ENCODE results near the gene USP25. TPM values are rescaled to one million over a fixed set of nuclear protein-coding genes. Genes with fewer than 3 reads are reported as not detected.

USP25 gene
- polyA plus RNA-seq, 1 donor (not counting 4 experiments of a cell fraction or from before 2014, with no cell fraction given): 17.8 TPM

DNA sequence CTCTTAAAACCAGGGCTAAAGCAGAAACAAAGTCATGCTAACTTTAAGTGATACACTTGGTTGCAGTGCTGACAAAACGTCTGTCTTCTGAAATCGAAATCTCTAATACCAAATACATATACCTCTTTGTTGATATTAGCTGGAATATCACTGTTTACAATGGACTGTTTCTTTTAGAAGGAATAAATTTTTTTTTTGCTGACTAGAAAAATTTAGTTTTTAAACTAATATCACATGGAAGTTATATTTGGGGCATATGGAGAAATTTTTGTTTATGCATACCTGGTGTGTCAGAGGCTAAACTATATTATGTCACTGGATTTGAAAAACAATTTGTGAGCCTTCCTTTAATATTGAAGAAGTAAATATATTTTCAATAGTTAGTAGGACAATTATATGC lies 39.1 kb downstream of the USP25 start:
- TF ChIP-seq EZH2 (IDR thresholded peaks at IDR 0.05; ENCODE audit: low read length): no peak
- TF ChIP-seq, protein P1, sequence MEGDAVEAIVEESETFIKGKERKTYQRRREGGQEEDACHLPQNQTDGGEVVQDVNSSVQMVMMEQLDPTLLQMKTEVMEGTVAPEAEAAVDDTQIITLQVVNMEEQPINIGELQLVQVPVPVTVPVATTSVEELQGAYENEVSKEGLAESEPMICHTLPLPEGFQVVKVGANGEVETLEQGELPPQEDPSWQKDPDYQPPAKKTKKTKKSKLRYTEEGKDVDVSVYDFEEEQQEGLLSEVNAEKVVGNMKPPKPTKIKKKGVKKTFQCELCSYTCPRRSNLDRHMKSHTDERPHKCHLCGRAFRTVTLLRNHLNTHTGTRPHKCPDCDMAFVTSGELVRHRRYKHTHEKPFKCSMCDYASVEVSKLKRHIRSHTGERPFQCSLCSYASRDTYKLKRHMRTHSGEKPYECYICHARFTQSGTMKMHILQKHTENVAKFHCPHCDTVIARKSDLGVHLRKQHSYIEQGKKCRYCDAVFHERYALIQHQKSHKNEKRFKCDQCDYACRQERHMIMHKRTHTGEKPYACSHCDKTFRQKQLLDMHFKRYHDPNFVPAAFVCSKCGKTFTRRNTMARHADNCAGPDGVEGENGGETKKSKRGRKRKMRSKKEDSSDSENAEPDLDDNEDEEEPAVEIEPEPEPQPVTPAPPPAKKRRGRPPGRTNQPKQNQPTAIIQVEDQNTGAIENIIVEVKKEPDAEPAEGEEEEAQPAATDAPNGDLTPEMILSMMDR (optimal IDR thresholded peaks at IDR 0.05 in 1 of 3, IDR thresholded peaks at IDR 0.05 in 1 of 3, conservative IDR thresholded peaks at IDR 0.05 in 1 of 3; ENCODE audit: extremely low read depth in 1 of 3, insufficient read depth in 2 of 3, low read length in 3 of 3): no peak
- no peak overlapping the region for H2AFZ ChIP-seq (ENCODE audit: control insufficient read depth, low read length)
- H4K20me1 ChIP-seq (ENCODE audit: control insufficient read depth, extremely low read depth, insufficient read depth, low read length): no peaks in the 10 kb centered on the region
- no peaks in the 10 kb centered on the region for H3K36me3 ChIP-seq (ENCODE audit: control insufficient read depth in 2 of 2, extremely low read depth in 1 of 2, insufficient read depth in 2 of 2, low read length in 2 of 2)
- FAIRE-seq (no peak), DNase-seq (ENCODE audit: low read depth, low spot score) (no peak)
- peaks cover 6% of the 10 kb centered on the region for H3K79me2 ChIP-seq (ENCODE audit: control insufficient read depth, insufficient read depth, low read length)
- H3K4me2 ChIP-seq (ENCODE audit: control insufficient read depth, extremely low read depth, insufficient read depth, low read depth, low read length): peak overlapping the region; percentile 59
- no peak overlapping the region for H3K4me3 ChIP-seq (ENCODE audit: control insufficient read depth in 2 of 3, extremely low read depth in 1 of 3, insufficient read depth in 2 of 3, low read depth in 1 of 3, low read length in 3 of 3)
- dilution Hi-C loops (cut with MboI; ENCODE audit: extremely low pct_ligation_motif_present, low sequenced_read_pairs): no loop called here
- H3K27me3 ChIP-seq (ENCODE audit: control insufficient read depth, extremely low read depth, insufficient read depth, low read length): no peaks in the 10 kb centered on the region
- peaks cover 17% of the 10 kb centered on the region for H3K4me1 ChIP-seq (ENCODE audit: control insufficient read depth, extremely low read depth, insufficient read depth, low read length)
- no peak overlapping the region for H3K27ac ChIP-seq (ENCODE audit: control insufficient read depth, insufficient read depth, low read length)
- H3K9me1 ChIP-seq (ENCODE audit: control insufficient read depth, extremely low read depth, insufficient read depth, low read length): no peaks in the 10 kb centered on the region
- no peak overlapping the region for H3K9ac ChIP-seq (ENCODE audit: control insufficient read depth, extremely low read depth, insufficient read depth, low read length)
- H3K9me3 ChIP-seq (ENCODE audit: control insufficient read depth, low read depth, low read length): no peaks in the 10 kb centered on the region

DNA sequence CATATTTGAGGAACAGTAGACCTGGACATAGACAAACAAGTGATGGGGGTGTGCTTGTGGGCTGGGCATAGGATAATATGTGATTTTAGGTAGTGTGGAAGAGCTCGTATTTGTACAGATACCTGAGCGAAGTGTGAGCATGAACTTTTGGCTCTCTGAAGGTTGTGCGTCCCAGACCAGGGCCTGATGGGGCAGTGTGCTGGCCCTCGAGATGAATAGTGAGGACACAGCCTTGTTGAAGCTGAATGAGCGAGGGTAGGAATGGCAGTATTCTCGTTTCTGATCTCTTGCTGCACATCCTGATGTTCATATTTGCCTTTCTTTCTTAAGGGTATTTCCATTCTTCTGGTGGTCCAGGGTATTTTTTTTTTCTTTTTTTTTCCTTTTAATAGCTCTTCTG lies 41.5 kb downstream of the USP25 start:
- H3K4me2 ChIP-seq (ENCODE audit: control insufficient read depth, extremely low read depth, insufficient read depth, low read depth, low read length): no peak overlapping the region
- peaks cover 7% of the 10 kb centered on the region for H3K79me2 ChIP-seq (ENCODE audit: control insufficient read depth, insufficient read depth, low read length)
- no peak for FAIRE-seq

More for the DNA sequence above, 41.5 kb downstream of the USP25 start:
- dilution Hi-C loops (cut with MboI; ENCODE audit: extremely low pct_ligation_motif_present, low sequenced_read_pairs): no loop called here
- no peaks in the 10 kb centered on the region for H3K27me3 ChIP-seq (ENCODE audit: control insufficient read depth, extremely low read depth, insufficient read depth, low read length)
- no peaks in the 10 kb centered on the region for H3K36me3 ChIP-seq (ENCODE audit: control insufficient read depth in 2 of 2, extremely low read depth in 1 of 2, insufficient read depth in 2 of 2, low read length in 2 of 2)
- TF ChIP-seq, protein P1 (optimal IDR thresholded peaks at IDR 0.05 in 1 of 3, IDR thresholded peaks at IDR 0.05 in 1 of 3, conservative IDR thresholded peaks at IDR 0.05 in 1 of 3; ENCODE audit: extremely low read depth in 1 of 3, insufficient read depth in 2 of 3, low read length in 3 of 3): no peak
- no peak for TF ChIP-seq EZH2 (IDR thresholded peaks at IDR 0.05; ENCODE audit: low read length)
- H2AFZ ChIP-seq (ENCODE audit: control insufficient read depth, low read length): no peak overlapping the region
- no peak overlapping the region for H3K4me3 ChIP-seq (ENCODE audit: control insufficient read depth in 2 of 3, extremely low read depth in 1 of 3, insufficient read depth in 2 of 3, low read depth in 1 of 3, low read length in 3 of 3)
- no peak overlapping the region for H3K27ac ChIP-seq (ENCODE audit: control insufficient read depth, insufficient read depth, low read length)
- no peaks in the 10 kb centered on the region for H3K9me1 ChIP-seq (ENCODE audit: control insufficient read depth, extremely low read depth, insufficient read depth, low read length)
- no peaks in the 10 kb centered on the region for H3K9me3 ChIP-seq (ENCODE audit: control insufficient read depth, low read depth, low read length)
- H4K20me1 ChIP-seq (ENCODE audit: control insufficient read depth, extremely low read depth, insufficient read depth, low read length): no peaks in the 10 kb centered on the region
- no peak overlapping the region for H3K9ac ChIP-seq (ENCODE audit: control insufficient read depth, extremely low read depth, insufficient read depth, low read length)
- H3K4me1 ChIP-seq (ENCODE audit: control insufficient read depth, extremely low read depth, insufficient read depth, low read length): peaks cover 27% of the 10 kb centered on the region
- DNase-seq (ENCODE audit: low read depth, low spot score): no peak
